HepG2 (cell line): Measurements from ENCODE around the gene STAT6. TPM values are rescaled to one million over a fixed set of nuclear protein-coding genes. Genes with fewer than 3 reads are reported as not detected.

Source experiments
- ATAD3A ChIP-seq: sonication (generic); formaldehyde crosslinking; IDR thresholded peaks from 2 replicates; pipeline ENCODE4 v1.4.0; 2020; ENCODE audit warnings: missing genetic modification reagents
- CC2D1A ChIP-seq: sonication (generic); formaldehyde crosslinking; IDR thresholded peaks from 2 replicates; pipeline ENCODE4 v1.8.1; 2023; ENCODE audit warnings: mild to moderate bottlenecking, missing genetic modification reagents
- CREB3 ChIP-seq: sonication (generic); formaldehyde crosslinking; IDR thresholded peaks from 2 replicates; pipeline ENCODE4 v1.5.0; 2020; ENCODE audit warnings: missing genetic modification reagents
- EED ChIP-seq: sonication (generic); formaldehyde crosslinking; IDR thresholded peaks from 2 replicates; pipeline ENCODE4 v1.5.0; 2020; ENCODE audit warnings: mild to moderate bottlenecking, missing genetic modification reagents
- FIP1L1 ChIP-seq: fragments of 200-400 bp; formaldehyde crosslinking; IDR thresholded peaks from 2 replicates; pipeline ENCODE4 v1.6.1; 2018; ENCODE audit warnings: low read depth, mild to moderate bottlenecking, low read length, moderate library complexity, borderline replicate concordance; ENCODE audit not compliant: insufficient read depth
- HDAC1 ChIP-seq: sonication (generic); formaldehyde crosslinking; IDR thresholded peaks from 2 replicates; pipeline ENCODE4 v1.5.1; 2020; ENCODE audit warnings: mild to moderate bottlenecking, missing genetic modification reagents
- HHEX ChIP-seq: IDR thresholded peaks from 2 replicates; pipeline ENCODE4 v1.6.1; 2016; ENCODE audit warnings: control low read depth
- HIC2 ChIP-seq: sonication (generic); formaldehyde crosslinking; IDR thresholded peaks from 2 replicates; pipeline ENCODE4 v1.9.0; 2022; ENCODE audit warnings: low read depth, missing genetic modification reagents
- MBNL3 ChIP-seq: fragments of 250-450 bp; sonication (Bioruptor Pico); conservative IDR thresholded peaks from 2 replicates; pipeline ENCODE4 v1.8.0; 2022; ENCODE audit warnings: mild to moderate bottlenecking, inconsistent platforms
- NFE2L2 ChIP-seq: fragments of 150-350 bp; IDR thresholded peaks from 2 replicates; pipeline ENCODE4 v1.6.1; 2014; ENCODE audit warnings: low read length
- NR1H2 ChIP-seq: sonication (generic); formaldehyde crosslinking; IDR thresholded peaks from 2 replicates; pipeline ENCODE4 v1.8.1; 2022; ENCODE audit warnings: low read depth, missing genetic modification reagents, borderline replicate concordance
- NR2F2 ChIP-seq: IDR thresholded peaks from 2 replicates; pipeline ENCODE4 v1.6.1; 2012; ENCODE audit warnings: low read depth, inconsistent platforms, borderline replicate concordance
- POLR2AphosphoS2 ChIP-seq: IDR thresholded peaks from 2 replicates; pipeline ENCODE4 v1.6.1; 2011; ENCODE audit warnings: low read depth, low read length, improper control_type of control experiment
- RAD21 ChIP-seq: fragments of 450-650 bp; formaldehyde crosslinking; IDR thresholded peaks from 2 replicates; pipeline ENCODE4 v1.5.0; 2020; ENCODE audit warnings: mild to moderate bottlenecking
- SMARCE1 ChIP-seq: fragments of 450-650 bp; IDR thresholded peaks from 2 replicates; pipeline ENCODE4 v1.6.1; 2017; ENCODE audit warnings: borderline replicate concordance
- SP1 ChIP-seq, 2 experiments: fragments of 450-650 bp in 1 of 2; sonication (generic) in 1 of 2; formaldehyde crosslinking in 1 of 2; IDR thresholded peaks; 2 replicates each; pipeline versions ENCODE4 v1.4.0 to v1.6.1; 2016 to 2020; ENCODE audit warnings: missing genetic modification reagents in 1 of 2
- TBX3 ChIP-seq: fragments of 450-650 bp; IDR thresholded peaks from 2 replicates; pipeline ENCODE4 v1.6.1; 2017; ENCODE audit warnings: antibody characterized with exemption, mild to moderate bottlenecking, inconsistent platforms, borderline replicate concordance
- ZBTB37 ChIP-seq: sonication (generic); formaldehyde crosslinking; IDR thresholded peaks from 2 replicates; pipeline ENCODE4 v1.4.0; 2020; ENCODE audit warnings: mild to moderate bottlenecking, missing genetic modification reagents
- ZC3H4 ChIP-seq: sonication (generic); formaldehyde crosslinking; IDR thresholded peaks from 2 replicates; pipeline ENCODE4 v1.4.0; 2020; ENCODE audit warnings: missing genetic modification reagents, borderline replicate concordance
- ZFP36L1 ChIP-seq: sonication (generic); formaldehyde crosslinking; IDR thresholded peaks from 2 replicates; pipeline ENCODE4 v1.8.0; 2022; ENCODE audit warnings: mild to moderate bottlenecking, missing genetic modification reagents, moderate library complexity
- ZNF3 ChIP-seq: IDR thresholded peaks from 2 replicates; pipeline ENCODE4 v1.7.0; 2017; ENCODE audit warnings: inconsistent platforms
- ZNF354B ChIP-seq: sonication (generic); formaldehyde crosslinking; IDR thresholded peaks from 2 replicates; pipeline ENCODE4 v1.8.0; 2022; ENCODE audit warnings: mild to moderate bottlenecking, missing genetic modification reagents
- ZNF562 ChIP-seq: sonication (generic); formaldehyde crosslinking; IDR thresholded peaks from 2 replicates; pipeline ENCODE4 v1.8.0; 2022; ENCODE audit warnings: missing genetic modification reagents, borderline replicate concordance
- ZNF563 ChIP-seq: sonication (generic); formaldehyde crosslinking; IDR thresholded peaks from 2 replicates; pipeline ENCODE4 v1.8.0; 2022; ENCODE audit warnings: mild to moderate bottlenecking, moderate library complexity, missing genetic modification reagents
- ZNF660 ChIP-seq: sonication (generic); formaldehyde crosslinking; IDR thresholded peaks from 2 replicates; pipeline ENCODE4 v1.5.1; 2020; ENCODE audit warnings: mild to moderate bottlenecking, low read depth, missing genetic modification reagents, borderline replicate concordance
- ZSCAN9 ChIP-seq: IDR thresholded peaks from 2 replicates; pipeline ENCODE4 v1.6.1; 2016; ENCODE audit warnings: borderline replicate concordance
- polyA plus RNA-seq, 8 experiments: library from polyadenylated mRNA; depleted of rRNA in 3 of 8; stranded (reverse) in 7 of 8; unstranded in 1 of 8; fragments of >200 nt; fragmentation: Illumina TruSeq in 4 of 8; extraction: Trizol in 4 of 8; gene quantifications; 2 replicates each; pipeline versions ENCODE4 v1.2.1 to v1.2.3, GENCODE V29; 2011 to 2016; ENCODE audit warnings: low read depth in 4 of 8, missing spikeins in 1 of 8, mixed read lengths in 1 of 8; ENCODE audit not compliant: insufficient read depth in 1 of 8
- total RNA-seq, 5 experiments: library from RNA; depleted of rRNA; stranded (reverse); fragments of >200 nt; fragmentation: Illumina TruSeq; extraction: Trizol; gene quantifications; 2 replicates each; pipeline ENCODE4 v1.2.3, GENCODE V29; 2016; ENCODE audit warnings: low read depth in 1 of 5
- TF ChIP-seq, protein P1 (sequence below): sonication (generic); formaldehyde crosslinking; IDR thresholded peaks from 2 replicates; pipeline ENCODE4 v1.8.1; 2023; ENCODE audit warnings: missing genetic modification reagents, mild to moderate bottlenecking, borderline replicate concordance

Gene STAT6
- total and polyA plus RNA-seq, 2 of the 13 experiments (the other 11 are each of a cell fraction or from before 2014, with no cell fraction given): 28.0 to 62.2 TPM

GRCh38 chr12:57127726-57128518 is 16.8 kb upstream of the STAT6 start, which contains the start of gene LRP1 (continued):
- TF ChIP-seq NFE2L2: no peak
- 0 out of 2 replicates have a peak, but pooled peaks have one; percentile 6 for TF ChIP-seq ZNF3 (CRISPR knock-in tag)
- no peak for TF ChIP-seq NR2F2
- TF ChIP-seq POLR2AphosphoS2: no peak
- no peak for TF ChIP-seq TBX3
- TF ChIP-seq RAD21 (CRISPR knock-in tag): 0 out of 2 replicates have a peak, but pooled peaks have one; percentile 7
- no peak for TF ChIP-seq CREB3 (CRISPR knock-in tag)
- no peak for TF ChIP-seq ZNF354B
- no peak for TF ChIP-seq ZNF660 (CRISPR knock-in tag)
- TF ChIP-seq ZNF563 (CRISPR knock-in tag): no peak
- 0 out of 2 replicates have a peak, but pooled peaks have one; percentile 46 for TF ChIP-seq HIC2 (CRISPR knock-in tag)
- TF ChIP-seq ZFP36L1 (CRISPR knock-in tag): no peak; the same call in 1 of the 2 replicates
- no peak for TF ChIP-seq NR1H2 (CRISPR knock-in tag)
- no peak for TF ChIP-seq MBNL3
- no peak for TF ChIP-seq FIP1L1
- TF ChIP-seq HHEX (CRISPR knock-in tag): no peak
- no peak for TF ChIP-seq ZC3H4 (CRISPR knock-in tag)
- TF ChIP-seq EED (CRISPR knock-in tag): no peak
- TF ChIP-seq ZBTB37: 0 out of 2 replicates have a peak, but pooled peaks have one; percentile 31
- TF ChIP-seq CC2D1A (CRISPR knock-in tag): no peak
- TF ChIP-seq, protein P1, sequence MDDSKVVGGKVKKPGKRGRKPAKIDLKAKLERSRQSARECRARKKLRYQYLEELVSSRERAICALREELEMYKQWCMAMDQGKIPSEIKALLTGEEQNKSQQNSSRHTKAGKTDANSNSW (CRISPR knock-in tag): no peak
- TF ChIP-seq ZNF562 (CRISPR knock-in tag): no peak
- no peak for TF ChIP-seq SMARCE1
- no peak for TF ChIP-seq SP1 (IDR thresholded peaks at IDR 0.05)
- peak; percentile 45 for TF ChIP-seq SP1 (CRISPR knock-in tag; IDR thresholded peaks at IDR 0.05)
- TF ChIP-seq ZSCAN9 (CRISPR knock-in tag): no peak
- no peak for TF ChIP-seq ATAD3A (CRISPR knock-in tag)
- peak; percentile 62 for TF ChIP-seq HDAC1 (CRISPR knock-in tag)
